Suprapubic skin (tissue), 3 donors: ENCODE data around the gene IQSEC3.

Source experiments
- POLR2A ChIP-seq, 2 donors: fragments of 450-650 bp; IDR thresholded peaks; one replicate each; pipeline ENCODE4 v1.6.1; 2017; ENCODE audit warnings: antibody characterized with exemption in 2 of 2, mild to moderate bottlenecking in 2 of 2, moderate library complexity in 2 of 2
- TF ChIP-seq, protein P1 (sequence below), 2 donors: fragments of 200-600 bp in 1 of 2; fragments of 450-650 bp in 1 of 2; sonication (generic) in 1 of 2; IDR thresholded peaks; one replicate each; pipeline ENCODE4 v1.5.1; 2016 to 2019; ENCODE audit warnings: antibody characterized with exemption in 2 of 2, mild to moderate bottlenecking in 1 of 2, moderate library complexity in 1 of 2

DNA sequence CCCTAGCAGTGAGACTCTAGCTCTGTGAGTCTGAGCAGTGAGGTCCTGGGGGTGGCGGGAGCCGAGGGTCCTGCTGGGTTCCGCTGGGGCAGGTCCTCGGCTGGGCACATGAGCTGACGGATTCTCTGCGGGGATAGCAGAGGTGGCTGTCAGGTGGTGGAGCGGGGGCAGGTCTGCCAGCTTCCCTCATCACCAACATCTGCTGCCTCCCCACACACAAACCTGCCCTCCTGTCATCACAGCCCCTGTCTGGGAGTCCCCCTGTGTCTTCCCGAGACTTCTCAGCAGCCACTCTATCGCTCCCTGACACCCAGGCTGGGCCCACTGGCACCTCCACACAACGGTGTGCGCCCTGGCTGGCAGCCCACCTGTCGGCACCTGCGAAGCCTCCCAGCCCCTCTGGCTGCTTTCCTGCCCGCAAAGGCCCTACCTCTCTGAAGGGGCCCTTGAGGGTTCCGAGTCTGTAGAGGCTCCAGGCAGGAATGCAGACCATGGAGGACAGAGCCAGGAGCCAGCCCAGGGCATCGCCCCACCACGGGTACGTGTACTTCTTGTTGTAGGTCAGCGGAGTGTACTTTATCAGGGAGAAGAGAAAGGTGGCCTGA lies 154.5 kb downstream of the IQSEC3 start:
- no peak for TF ChIP-seq POLR2A (IDR thresholded peaks at IDR 0.05)
- TF ChIP-seq, protein P1, sequence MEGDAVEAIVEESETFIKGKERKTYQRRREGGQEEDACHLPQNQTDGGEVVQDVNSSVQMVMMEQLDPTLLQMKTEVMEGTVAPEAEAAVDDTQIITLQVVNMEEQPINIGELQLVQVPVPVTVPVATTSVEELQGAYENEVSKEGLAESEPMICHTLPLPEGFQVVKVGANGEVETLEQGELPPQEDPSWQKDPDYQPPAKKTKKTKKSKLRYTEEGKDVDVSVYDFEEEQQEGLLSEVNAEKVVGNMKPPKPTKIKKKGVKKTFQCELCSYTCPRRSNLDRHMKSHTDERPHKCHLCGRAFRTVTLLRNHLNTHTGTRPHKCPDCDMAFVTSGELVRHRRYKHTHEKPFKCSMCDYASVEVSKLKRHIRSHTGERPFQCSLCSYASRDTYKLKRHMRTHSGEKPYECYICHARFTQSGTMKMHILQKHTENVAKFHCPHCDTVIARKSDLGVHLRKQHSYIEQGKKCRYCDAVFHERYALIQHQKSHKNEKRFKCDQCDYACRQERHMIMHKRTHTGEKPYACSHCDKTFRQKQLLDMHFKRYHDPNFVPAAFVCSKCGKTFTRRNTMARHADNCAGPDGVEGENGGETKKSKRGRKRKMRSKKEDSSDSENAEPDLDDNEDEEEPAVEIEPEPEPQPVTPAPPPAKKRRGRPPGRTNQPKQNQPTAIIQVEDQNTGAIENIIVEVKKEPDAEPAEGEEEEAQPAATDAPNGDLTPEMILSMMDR (IDR thresholded peaks at IDR 0.05): no peak
